ENCODE measurements around the gene RAB19.

RAB19 gene

GRCh38 chr7:140397784-140398750, 5.8 kb upstream of the RAB19 start, which contains the start of gene SLC37A3:
Gene SLC37A3, minus strand, starts transcription at chr7:140398530. Its CDS starts 16,004 bp downstream, at chr7:140382526.
- Histone ChIP-seq H3K27ac (replicated peaks; ENCODE audit: low read length) (no peak within 1 kb of the TSS), H3K79me1 (ENCODE audit: low read depth, low read length) (peaks cover 5% of the 10 kb centered on the region)
- WGBS, 2 donors (ENCODE audit: extremely low coverage in 2 of 2, insufficient read length in 2 of 2, insufficient replicate concordance in 1 of 2) = no CpG with 5 or more reads among the region's 66 CpGs

GRCh38 chr7:140398821-140399220, 5.0 kb upstream of the RAB19 start:
- Histone ChIP-seq H3K23ac (ENCODE audit: low read depth, low read length, poor library complexity) (no peak overlapping the region), H4K8ac (ENCODE audit: low read depth, low read length) (no peak overlapping the region), H2AK5ac (ENCODE audit: low read depth, low read length) (no peak overlapping the region), H3K9me3 (replicated peaks in 1 of 2; ENCODE audit: control insufficient read depth in 2 of 2, insufficient read depth in 1 of 2, low read depth in 1 of 2, low read length in 2 of 2) (no peaks in the 10 kb centered on the region), H2BK5ac (ENCODE audit: low read length) (no peak overlapping the region), H3K4me2 (ENCODE audit: insufficient read depth, low read length, poor library complexity, severe bottlenecking) (no peak overlapping the region), H2BK12ac (ENCODE audit: low read length) (no peak overlapping the region), H3K4me1 (ENCODE audit: control insufficient read depth in 2 of 2, insufficient read depth in 1 of 2, low read depth in 1 of 2, low read length in 2 of 2) (peaks cover under 1 to 4% of the 10 kb centered on the region in 2 donors), H3K18ac (ENCODE audit: low read length) (no peak overlapping the region), H3K79me1 (ENCODE audit: low read depth, low read length) (peaks cover 3% of the 10 kb centered on the region), H3K4me3 (ENCODE audit: low read length in 2 of 2) (peak overlapping the region in 1 of 2 donors; percentile 66), H3K27ac (replicated peaks; ENCODE audit: low read length) (no peak overlapping the region), H3K9ac (ENCODE audit: low read depth, low read length, poor library complexity) (no peak overlapping the region), H3K4ac (ENCODE audit: low read length) (no peak overlapping the region), H3K14ac (ENCODE audit: low read length) (no peak overlapping the region), H3K27me3 (ENCODE audit: control insufficient read depth in 3 of 3, insufficient read depth in 3 of 3, low read depth in 1 of 3, low read length in 3 of 3) (peaks cover 0 to 3% (median 0%) of the 10 kb centered on the region in 3 experiments), H3K36me3 (replicated peaks in 1 of 2; ENCODE audit: control insufficient read depth in 2 of 2, insufficient read depth in 2 of 2, low read length in 2 of 2) (no peaks in the 10 kb centered on the region), H2BK15ac (ENCODE audit: low read length) (no peak overlapping the region), H4K91ac (ENCODE audit: low read depth, low read length, poor library complexity) (no peak overlapping the region), H2BK120ac (ENCODE audit: low read depth, low read length) (no peak overlapping the region), H2AFZ (ENCODE audit: low read length) (peak overlapping the region; percentile 92)
- no CpG with 5 or more reads among the region's 10 CpGs for WGBS, 2 donors (ENCODE audit: extremely low coverage in 2 of 2, insufficient read length in 2 of 2, insufficient replicate concordance in 1 of 2)
- DNase-seq (ENCODE audit: low spot score) = no peak

More at GRCh38 chr7:140397784-140398750, 5.8 kb upstream of the RAB19 start, which contains the start of gene SLC37A3:
- peak; percentile 79 for DNase-seq (ENCODE audit: low spot score)
- H2AFZ ChIP-seq (ENCODE audit: low read length) = peak within 1 kb of the TSS; percentile 92
- peak within 1 kb of the TSS; percentile 100 for H3K23ac ChIP-seq (ENCODE audit: low read depth, low read length, poor library complexity)
- H3K27me3 ChIP-seq (ENCODE audit: control insufficient read depth in 3 of 3, insufficient read depth in 3 of 3, low read depth in 1 of 3, low read length in 3 of 3) = no peaks in the 10 kb centered on the region
- peak within 1 kb of the TSS; percentile 21 for H3K14ac ChIP-seq (ENCODE audit: low read length)
- H3K4me2 ChIP-seq (ENCODE audit: insufficient read depth, low read length, poor library complexity, severe bottlenecking) = peak within 1 kb of the TSS; percentile 83
- H3K9ac ChIP-seq (ENCODE audit: low read depth, low read length, poor library complexity) = peak within 1 kb of the TSS; percentile 84
- H2BK5ac ChIP-seq (ENCODE audit: low read length) = no peak within 1 kb of the TSS
- H3K4me1 ChIP-seq (ENCODE audit: control insufficient read depth in 2 of 2, insufficient read depth in 1 of 2, low read depth in 1 of 2, low read length in 2 of 2) = peaks cover 0 to 3% of the 10 kb centered on the region in 2 donors
- no peak within 1 kb of the TSS for H2BK12ac ChIP-seq (ENCODE audit: low read length)
- no peaks in the 10 kb centered on the region for H3K36me3 ChIP-seq (replicated peaks in 1 of 2; ENCODE audit: control insufficient read depth in 2 of 2, insufficient read depth in 2 of 2, low read length in 2 of 2)
- peak within 1 kb of the TSS; percentile 58 for H2BK15ac ChIP-seq (ENCODE audit: low read length)
- no peak within 1 kb of the TSS for H4K8ac ChIP-seq (ENCODE audit: low read depth, low read length)
- H2AK5ac ChIP-seq (ENCODE audit: low read depth, low read length) = peak within 1 kb of the TSS; percentile 63
- H4K91ac ChIP-seq (ENCODE audit: low read depth, low read length, poor library complexity) = no peak within 1 kb of the TSS
- peak within 1 kb of the TSS; percentile 94 for H3K18ac ChIP-seq (ENCODE audit: low read length)
- no peaks in the 10 kb centered on the region for H3K9me3 ChIP-seq (replicated peaks in 1 of 2; ENCODE audit: control insufficient read depth in 2 of 2, insufficient read depth in 1 of 2, low read depth in 1 of 2, low read length in 2 of 2)
- H3K4me3 ChIP-seq (ENCODE audit: low read length in 2 of 2) = peak within 1 kb of the TSS; percentile 66 to 95
- H2BK120ac ChIP-seq (ENCODE audit: low read depth, low read length) = peak within 1 kb of the TSS; percentile 72
- no peak within 1 kb of the TSS for H3K4ac ChIP-seq (ENCODE audit: low read length)

DNA sequence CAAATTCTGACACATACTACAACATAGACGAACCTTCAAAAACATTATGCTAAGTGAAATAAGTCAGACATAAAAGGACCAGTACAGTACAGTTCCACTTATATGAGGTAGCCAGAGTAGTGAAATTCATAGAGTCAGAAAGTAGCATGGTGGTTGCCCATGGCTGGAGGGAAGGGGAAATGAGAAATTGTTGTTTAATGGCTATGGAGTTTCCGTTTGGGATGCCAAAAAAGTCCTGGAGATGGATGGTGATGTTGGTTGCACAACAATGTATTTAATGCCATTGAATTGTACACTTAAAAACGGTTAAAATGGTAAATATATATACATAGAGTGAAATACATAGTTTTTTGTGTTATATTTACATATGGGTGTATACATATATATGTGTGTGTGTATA, 3.5 kb upstream of the RAB19 start:
- Histone ChIP-seq H3K4me2 (ENCODE audit: insufficient read depth, low read length, poor library complexity, severe bottlenecking) (no peak overlapping the region), H3K14ac (ENCODE audit: low read length) (no peak overlapping the region), H3K27me3 (ENCODE audit: control insufficient read depth in 3 of 3, insufficient read depth in 3 of 3, low read depth in 1 of 3, low read length in 3 of 3) (peaks cover 0 to 4% (median 0%) of the 10 kb centered on the region in 3 experiments), H3K9me3 (replicated peaks in 1 of 2; ENCODE audit: control insufficient read depth in 2 of 2, insufficient read depth in 1 of 2, low read depth in 1 of 2, low read length in 2 of 2) (no peaks in the 10 kb centered on the region), H3K4me3 (ENCODE audit: low read length in 2 of 2) (no peak overlapping the region), H2BK5ac (ENCODE audit: low read length) (no peak overlapping the region), H3K4me1 (ENCODE audit: control insufficient read depth in 2 of 2, insufficient read depth in 1 of 2, low read depth in 1 of 2, low read length in 2 of 2) (peaks cover 4 to 16% of the 10 kb centered on the region in 2 donors), H4K91ac (ENCODE audit: low read depth, low read length, poor library complexity) (no peak overlapping the region), H3K36me3 (replicated peaks in 1 of 2; ENCODE audit: control insufficient read depth in 2 of 2, insufficient read depth in 2 of 2, low read length in 2 of 2) (no peaks in the 10 kb centered on the region), H3K9ac (ENCODE audit: low read depth, low read length, poor library complexity) (no peak overlapping the region), H2AFZ (ENCODE audit: low read length) (no peak overlapping the region), H3K4ac (ENCODE audit: low read length) (no peak overlapping the region), H3K18ac (ENCODE audit: low read length) (no peak overlapping the region), H2AK5ac (ENCODE audit: low read depth, low read length) (no peak overlapping the region), H2BK120ac (ENCODE audit: low read depth, low read length) (no peak overlapping the region), H2BK15ac (ENCODE audit: low read length) (no peak overlapping the region), H2BK12ac (ENCODE audit: low read length) (no peak overlapping the region), H3K79me1 (ENCODE audit: low read depth, low read length) (peaks cover 2% of the 10 kb centered on the region), H3K23ac (ENCODE audit: low read depth, low read length, poor library complexity) (no peak overlapping the region), H4K8ac (ENCODE audit: low read depth, low read length) (no peak overlapping the region), H3K27ac (replicated peaks; ENCODE audit: low read length) (no peak overlapping the region)
- no peak for DNase-seq (ENCODE audit: low spot score)
- WGBS, 2 donors (ENCODE audit: extremely low coverage in 2 of 2, insufficient read length in 2 of 2, insufficient replicate concordance in 1 of 2) = no CpG with 5 or more reads among the region's 3 CpGs

GRCh38 chr7:140402178-140402835, 1.6 kb upstream of the RAB19 start:
- H3K4me2 ChIP-seq (ENCODE audit: insufficient read depth, low read length, poor library complexity, severe bottlenecking) = no peak overlapping the region
- no peak overlapping the region for H3K18ac ChIP-seq (ENCODE audit: low read length)
- no peak overlapping the region for H3K14ac ChIP-seq (ENCODE audit: low read length)
- H2BK12ac ChIP-seq (ENCODE audit: low read length) = no peak overlapping the region
- H3K36me3 ChIP-seq (replicated peaks in 1 of 2; ENCODE audit: control insufficient read depth in 2 of 2, insufficient read depth in 2 of 2, low read length in 2 of 2) = no peaks in the 10 kb centered on the region
- no peak for DNase-seq (ENCODE audit: low spot score)
- no peak overlapping the region for H2BK5ac ChIP-seq (ENCODE audit: low read length)
- H2AK5ac ChIP-seq (ENCODE audit: low read depth, low read length) = no peak overlapping the region
- H2AFZ ChIP-seq (ENCODE audit: low read length) = no peak overlapping the region
- H3K27ac ChIP-seq (replicated peaks; ENCODE audit: low read length) = no peak overlapping the region
- no peak overlapping the region for H4K91ac ChIP-seq (ENCODE audit: low read depth, low read length, poor library complexity)
- no peaks in the 10 kb centered on the region for H3K9me3 ChIP-seq (replicated peaks in 1 of 2; ENCODE audit: control insufficient read depth in 2 of 2, insufficient read depth in 1 of 2, low read depth in 1 of 2, low read length in 2 of 2)
- peaks cover 2% of the 10 kb centered on the region for H3K79me1 ChIP-seq (ENCODE audit: low read depth, low read length)
- no peak overlapping the region for H2BK15ac ChIP-seq (ENCODE audit: low read length)
- WGBS, 2 donors (ENCODE audit: extremely low coverage in 2 of 2, insufficient read length in 2 of 2, insufficient replicate concordance in 1 of 2) = no CpG with 5 or more reads among the region's 2 CpGs
- H3K4me1 ChIP-seq (ENCODE audit: control insufficient read depth in 2 of 2, insufficient read depth in 1 of 2, low read depth in 1 of 2, low read length in 2 of 2) = peaks cover 4 to 15% of the 10 kb centered on the region in 2 donors
- H3K4ac ChIP-seq (ENCODE audit: low read length) = no peak overlapping the region
- H2BK120ac ChIP-seq (ENCODE audit: low read depth, low read length) = no peak overlapping the region
- no peak overlapping the region for H4K8ac ChIP-seq (ENCODE audit: low read depth, low read length)
- H3K27me3 ChIP-seq (ENCODE audit: control insufficient read depth in 3 of 3, insufficient read depth in 3 of 3, low read depth in 1 of 3, low read length in 3 of 3) = peaks cover 0 to 4% (median 0%) of the 10 kb centered on the region in 3 experiments
- H3K9ac ChIP-seq (ENCODE audit: low read depth, low read length, poor library complexity) = no peak overlapping the region
- H3K4me3 ChIP-seq (ENCODE audit: low read length in 2 of 2) = no peak overlapping the region
- no peak overlapping the region for H3K23ac ChIP-seq (ENCODE audit: low read depth, low read length, poor library complexity)
